GM12874 (cell line): ENCODE data around the gene LDHB.

Experiments used
- CTCF ChIP-seq: IDR thresholded peaks from 2 replicates; pipeline ENCODE4 v1.5.1; 2011; ENCODE audit warnings: low read depth, mild to moderate bottlenecking, control low read depth, low read length, moderate library complexity; ENCODE audit not compliant: insufficient read depth

The LDHB gene

GRCh38 chr12:21691515-21691914, 33.9 kb upstream of the LDHB start:
- TF ChIP-seq CTCF = no peak

- no peak for TF ChIP-seq CTCF
Measured at GRCh38 chr12:21690704-21691368, 33.2 kb upstream of the LDHB start.

GRCh38 chr12:21683115-21683514, 25.5 kb upstream of the LDHB start:
- no peak for TF ChIP-seq CTCF

- TF ChIP-seq CTCF = no peak
Measured at GRCh38 chr12:21678959-21679358, 21.3 kb upstream of the LDHB start.

GRCh38 chr12:21677622-21678277, 20.1 kb upstream of the LDHB start:
- no peak for TF ChIP-seq CTCF

- TF ChIP-seq CTCF = no peak
Measured at GRCh38 chr12:21677204-21677603, 19.6 kb upstream of the LDHB start.

GRCh38 chr12:21676776-21677175, 19.1 kb upstream of the LDHB start:
- TF ChIP-seq CTCF = no peak
